ENCODE results near the gene ATG16L1. TPM values are rescaled to one million over a fixed set of nuclear protein-coding genes. Genes with fewer than 3 reads are reported as not detected.
A peak's percentile ranks its signal among the peaks of the same experiment; 100 is the strongest.

ATG16L1 gene
- total RNA-seq, 1 experiment from 2014 or later: 42.0 TPM

DNA sequence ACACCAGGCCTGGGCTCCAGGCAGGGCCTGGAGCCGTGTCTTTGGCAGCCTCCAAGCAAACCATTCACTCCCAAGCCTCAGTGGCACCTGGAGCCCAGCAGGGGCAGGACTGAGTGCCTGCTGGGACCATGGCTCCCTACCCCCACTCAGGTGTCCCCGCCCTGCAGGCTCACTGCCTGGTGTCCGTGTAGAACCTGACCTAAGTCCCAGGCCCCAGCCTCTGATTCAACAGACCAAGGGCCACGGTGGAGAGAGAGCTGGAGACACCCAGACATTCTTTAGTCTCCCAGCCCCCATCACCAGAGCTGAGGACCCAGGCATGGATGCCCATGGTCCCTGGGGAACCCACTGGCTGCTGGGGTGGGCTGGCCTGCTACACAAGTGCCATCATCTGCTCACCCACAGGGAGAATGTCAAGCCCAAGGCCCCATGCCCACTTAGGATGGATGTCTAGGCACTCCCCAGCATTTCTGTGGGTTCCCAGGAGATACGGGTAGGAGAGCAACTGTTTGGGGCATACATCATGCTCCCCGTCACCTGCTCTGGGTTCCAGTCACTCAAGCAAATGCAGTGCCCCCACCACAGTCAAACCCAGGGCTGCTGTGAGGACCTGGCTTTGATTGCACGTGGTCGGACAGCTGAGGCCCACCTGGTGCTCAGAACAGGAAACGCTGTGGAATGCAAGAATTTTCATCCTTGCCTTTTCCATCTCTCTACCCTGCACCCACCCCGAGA, 42.9 kb upstream of the ATG16L1 start:
- Histone ChIP-seq H4K91ac (ENCODE audit: insufficient read length, low read depth, low read length) (no peak overlapping the region), H3K4me1 (ENCODE audit: insufficient read depth, low read length) (peaks cover 8% of the 10 kb centered on the region; the same call in 1 of the 2 replicates), H3K4ac (ENCODE audit: low read depth, low read length) (no peak overlapping the region), H2BK12ac (ENCODE audit: insufficient read length, low read depth, low read length) (no peak overlapping the region), H3K23ac (ENCODE audit: insufficient read length, low read depth, low read length) (no peak overlapping the region), H2AFZ (ENCODE audit: low read length) (no peak overlapping the region), H2BK5ac (ENCODE audit: insufficient read length, low read length) (no peak overlapping the region), H3K79me2 (ENCODE audit: insufficient read depth, low read length) (no peaks in the 10 kb centered on the region), H3K56ac (ENCODE audit: insufficient read length, low read depth, low read length) (no peak overlapping the region), H3K9ac (ENCODE audit: extremely low read depth, insufficient read length, low read length) (no peak overlapping the region), H3T11ph (ENCODE audit: low read length) (no peak overlapping the region), H3K9me3 (ENCODE audit: control insufficient read depth, low read depth, low read length) (no peaks in the 10 kb centered on the region), H2BK15ac (ENCODE audit: low read depth, low read length) (no peak overlapping the region), H4K20me1 (ENCODE audit: control insufficient read depth, insufficient read depth, insufficient read length) (no peaks in the 10 kb centered on the region), H3K14ac (ENCODE audit: insufficient read depth, low read length) (no peak overlapping the region), H2AK5ac (ENCODE audit: insufficient read length, low read length) (no peak overlapping the region), H3K18ac (ENCODE audit: insufficient read length, low read depth, low read length) (no peak overlapping the region), H2BK20ac (ENCODE audit: low read depth, low read length, poor library complexity, severe bottlenecking) (no peak overlapping the region), H3K4me2 (ENCODE audit: insufficient read depth, insufficient read length, low read length) (no peak overlapping the region), H3K27ac (ENCODE audit: insufficient read length, low read depth, low read length) (no peak overlapping the region), H3K79me1 (ENCODE audit: insufficient read depth, low read depth, low read length, poor library complexity, severe bottlenecking) (no peaks in the 10 kb centered on the region), H3K27me3 (ENCODE audit: insufficient read depth, low read length) (no peaks in the 10 kb centered on the region), H4K5ac (ENCODE audit: insufficient read length, low read depth, low read length) (no peak overlapping the region), H2BK120ac (ENCODE audit: low read depth, low read length, poor library complexity, severe bottlenecking) (no peak overlapping the region), H4K8ac (replicated peaks; ENCODE audit: insufficient read length, low read depth, low read length) (no peak overlapping the region), H3K23me2 (ENCODE audit: insufficient read length, low read depth, low read length, poor library complexity, severe bottlenecking) (no peaks in the 10 kb centered on the region)
- Mint-ChIP-seq H3K4me1 (peaks cover 34 to 38% of the 10 kb centered on the region in 2 experiments), H3K27ac (peak overlapping the region in 2 of 3 experiments; percentile 62 to 90; a peak in 3 of 7 replicates), H3K9me3 (peaks cover 4 to 7% of the 10 kb centered on the region in 2 experiments; a peak in 4 of 5 replicates), H3K4me3 (peak overlapping the region in 1 of 2 experiments; percentile 27; a peak in 2 of 5 replicates), H3K27me3 (ENCODE audit: low read depth) (peaks cover 2% of the 10 kb centered on the region), H3K36me3 (ENCODE audit: insufficient read depth in 1 of 3, low read depth in 3 of 3) (peaks cover 2 to 11% (median 5%) of the 10 kb centered on the region in 3 experiments; a peak in 4 of 7 replicates)
- no peak for DNase-seq
- TF ChIP-seq, protein P1, sequence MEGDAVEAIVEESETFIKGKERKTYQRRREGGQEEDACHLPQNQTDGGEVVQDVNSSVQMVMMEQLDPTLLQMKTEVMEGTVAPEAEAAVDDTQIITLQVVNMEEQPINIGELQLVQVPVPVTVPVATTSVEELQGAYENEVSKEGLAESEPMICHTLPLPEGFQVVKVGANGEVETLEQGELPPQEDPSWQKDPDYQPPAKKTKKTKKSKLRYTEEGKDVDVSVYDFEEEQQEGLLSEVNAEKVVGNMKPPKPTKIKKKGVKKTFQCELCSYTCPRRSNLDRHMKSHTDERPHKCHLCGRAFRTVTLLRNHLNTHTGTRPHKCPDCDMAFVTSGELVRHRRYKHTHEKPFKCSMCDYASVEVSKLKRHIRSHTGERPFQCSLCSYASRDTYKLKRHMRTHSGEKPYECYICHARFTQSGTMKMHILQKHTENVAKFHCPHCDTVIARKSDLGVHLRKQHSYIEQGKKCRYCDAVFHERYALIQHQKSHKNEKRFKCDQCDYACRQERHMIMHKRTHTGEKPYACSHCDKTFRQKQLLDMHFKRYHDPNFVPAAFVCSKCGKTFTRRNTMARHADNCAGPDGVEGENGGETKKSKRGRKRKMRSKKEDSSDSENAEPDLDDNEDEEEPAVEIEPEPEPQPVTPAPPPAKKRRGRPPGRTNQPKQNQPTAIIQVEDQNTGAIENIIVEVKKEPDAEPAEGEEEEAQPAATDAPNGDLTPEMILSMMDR (conservative IDR thresholded peaks at IDR 0.05): peak; percentile 19; the same call in 1 of the 3 replicates
- no CpG with 5 or more reads among the region's 10 CpGs for WGBS (ENCODE audit: extremely low coverage, insufficient read length, low lambda C conversion rate)

Measured in H9 (cell line).